Measurements from ENCODE around the gene MCOLN1. TPM values are rescaled to one million over a fixed set of nuclear protein-coding genes. Genes with fewer than 3 reads are reported as not detected.

The MCOLN1 gene
- total RNA-seq, 4 donors from 2014 or later = 7.4 to 18.4 (median 17.5) TPM

DNA sequence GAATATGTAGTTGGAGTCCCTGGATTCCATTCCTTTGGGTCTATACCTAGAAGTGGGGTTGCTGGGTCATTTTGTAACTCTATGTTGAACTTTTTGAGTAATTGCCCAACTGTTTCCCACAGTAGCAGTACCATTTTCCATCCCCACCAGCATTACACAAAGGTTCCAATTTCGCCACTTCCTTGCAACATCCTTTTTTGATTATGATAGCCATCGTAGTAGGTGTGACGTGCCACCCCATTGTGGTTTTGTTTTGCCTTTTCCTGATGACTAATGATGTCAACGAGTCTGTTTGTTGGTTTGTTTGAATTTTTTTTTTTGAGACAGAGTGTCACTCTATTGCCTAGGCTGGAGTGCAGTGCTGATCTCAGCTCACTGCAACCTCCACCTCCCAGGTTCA, 30.3 kb upstream of the MCOLN1 start:
- 63 to 74% methylated on average over 4 of the region's 4 CpGs for WGBS, 2 donors (ENCODE audit: low coverage in 1 of 2)
- no peaks in the 10 kb centered on the region for H3K27me3 ChIP-seq
- ATAC-seq = no peak

GRCh38 chr19:7492558-7492957, 29.9 kb upstream of the MCOLN1 start:
- Histone ChIP-seq H3K4me1 (peaks cover 0 to 33% (median 4%) of the 10 kb centered on the region in 3 donors), H3K36me3 (no peaks in the 10 kb centered on the region), H3K9me3 (no peaks in the 10 kb centered on the region), H3K27ac (no peak overlapping the region), H3K4me3 (no peak overlapping the region), H3K27me3 (no peaks in the 10 kb centered on the region)
- no peak for TF ChIP-seq CTCF (IDR thresholded peaks at IDR 0.05)
- no peak for TF ChIP-seq POLR2A (IDR thresholded peaks at IDR 0.05)
- TF ChIP-seq POLR2AphosphoS5 (IDR thresholded peaks at IDR 0.05) = no peak
- no peak for TF ChIP-seq EP300 (IDR thresholded peaks at IDR 0.05)
- WGBS, 2 donors (ENCODE audit: low coverage in 1 of 2) = 75 to 89% methylated on average over 9 of the region's 11 CpGs
- ATAC-seq = no peak

More for the DNA sequence above, 30.3 kb upstream of the MCOLN1 start:
- no peaks in the 10 kb centered on the region for H3K9me3 ChIP-seq
- no peak overlapping the region for H3K27ac ChIP-seq
- no peaks in the 10 kb centered on the region for H3K36me3 ChIP-seq
- peaks cover 0 to 33% (median 4%) of the 10 kb centered on the region in 3 donors for H3K4me1 ChIP-seq
- TF ChIP-seq EP300 (IDR thresholded peaks at IDR 0.05) (no peak), POLR2AphosphoS5 (IDR thresholded peaks at IDR 0.05) (no peak), CTCF (IDR thresholded peaks at IDR 0.05) (no peak), POLR2A (IDR thresholded peaks at IDR 0.05) (no peak)
- H3K4me3 ChIP-seq = no peak overlapping the region

DNA sequence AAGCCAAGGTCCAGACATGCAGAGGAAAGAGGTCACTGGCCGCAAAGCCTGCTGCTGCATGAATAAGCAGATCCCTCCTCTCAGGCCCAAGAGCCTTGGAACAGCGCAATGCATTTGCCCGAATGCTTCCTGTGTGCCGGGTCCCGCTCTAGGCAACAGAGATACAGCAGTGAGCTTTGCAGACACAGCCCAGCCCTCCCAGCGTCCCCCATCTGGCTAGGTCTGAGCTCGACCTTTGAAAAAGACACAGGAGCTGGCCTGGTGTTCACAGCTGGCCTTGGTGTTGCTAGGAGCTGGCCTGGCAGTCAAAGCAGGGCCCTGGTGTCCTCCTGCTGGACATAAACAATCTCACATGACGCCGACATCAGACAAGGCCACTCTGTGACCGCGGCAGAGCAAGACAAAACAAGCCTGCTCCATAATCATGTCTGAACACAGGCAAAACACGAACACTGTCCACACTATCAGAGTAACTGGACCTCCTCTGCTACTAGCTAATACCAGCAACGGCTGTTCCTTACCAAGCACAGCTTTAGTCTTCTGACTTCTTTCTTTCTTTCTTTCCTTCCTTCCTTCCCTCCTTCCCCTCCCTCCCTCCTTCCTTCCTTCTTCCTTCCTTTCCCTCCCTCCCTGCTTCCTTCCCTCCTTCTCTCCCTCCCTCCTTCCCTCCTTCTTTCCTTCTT, 27.9 kb upstream of the MCOLN1 start:
- H3K4me3 ChIP-seq = peak overlapping the region in 1 of 2 donors; percentile 14
- WGBS, 2 donors (ENCODE audit: low coverage in 1 of 2) = 20 to 21% methylated on average over 6 to 10 of the region's 13 CpGs
- no peaks in the 10 kb centered on the region for H3K36me3 ChIP-seq
- peak overlapping the region in 3 of 4 donors; percentile 52 to 79 (median 71) for H3K27ac ChIP-seq
- ATAC-seq = peak; percentile 55
- H3K9me3 ChIP-seq = no peaks in the 10 kb centered on the region
- peak in 2 of 4 experiments; percentile 30 to 31 for TF ChIP-seq CTCF (IDR thresholded peaks at IDR 0.05)
- no peak for TF ChIP-seq POLR2AphosphoS5 (IDR thresholded peaks at IDR 0.05)
- H3K27me3 ChIP-seq = no peaks in the 10 kb centered on the region
- H3K4me1 ChIP-seq = peaks cover 0 to 21% (median under 1%) of the 10 kb centered on the region in 3 donors

DNA sequence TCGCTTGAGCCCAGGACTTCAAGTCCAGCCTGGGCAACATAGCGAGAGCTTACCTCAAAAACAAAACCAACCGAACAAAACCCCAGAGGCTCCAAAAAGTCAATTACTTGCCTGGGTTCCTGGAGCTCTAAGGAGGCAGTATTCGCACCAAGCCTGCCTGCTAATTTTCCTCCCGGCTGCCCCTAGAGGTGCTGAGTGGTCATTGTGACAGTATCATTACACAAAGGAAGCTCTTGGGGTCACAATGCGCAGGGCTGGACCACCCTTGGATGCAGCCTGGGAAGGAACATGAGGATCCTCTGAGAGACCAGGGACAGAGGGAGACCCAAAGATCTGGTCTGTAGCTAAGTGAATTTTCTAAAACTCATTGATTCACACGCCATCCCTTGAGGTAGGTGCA, 25.1 kb upstream of the MCOLN1 start:
- Histone ChIP-seq H3K4me1 (peaks cover 0 to 32% (median 8%) of the 10 kb centered on the region in 3 donors), H3K4me3 (no peak overlapping the region), H3K9me3 (no peaks in the 10 kb centered on the region), H3K27ac (no peak overlapping the region), H3K27me3 (peaks cover 24% of the 10 kb centered on the region), H3K36me3 (no peaks in the 10 kb centered on the region)
- 100% methylated on average over 1 of the region's 7 CpGs; no CpG with 5 or more reads in 1 of the 2 donors for WGBS, 2 donors (ENCODE audit: low coverage in 1 of 2)
- TF ChIP-seq CTCF (IDR thresholded peaks at IDR 0.05) (no peak), EP300 (IDR thresholded peaks at IDR 0.05) (no peak), POLR2A (IDR thresholded peaks at IDR 0.05) (no peak), POLR2AphosphoS5 (IDR thresholded peaks at IDR 0.05) (no peak)
- no peak for ATAC-seq

Measured in gastroesophageal sphincter (tissue), 4 donors.